Activated CD4-positive, CD25-positive, alpha-beta regulatory T cell treated with anti-CD3 and anti-CD28 coated beads, Interleukin-2, amount 50 U/mL, for 16 hours (primary cell): Measurements from ENCODE around the gene CCNG1.
A peak's percentile ranks its signal among the peaks of the same experiment; 100 is the strongest.
"Not testable (repeated sequence)": the region's sequence is repeated elsewhere in the genome, so short reads cannot be mapped to it uniquely, and the experiment has no call there.

Source experiments
- DNase-seq: peaks from one replicate; pipeline ENCODE4 v3.0.0-alpha.2; 2020; ENCODE audit warnings: low read depth, low spot score

Gene CCNG1

DNA sequence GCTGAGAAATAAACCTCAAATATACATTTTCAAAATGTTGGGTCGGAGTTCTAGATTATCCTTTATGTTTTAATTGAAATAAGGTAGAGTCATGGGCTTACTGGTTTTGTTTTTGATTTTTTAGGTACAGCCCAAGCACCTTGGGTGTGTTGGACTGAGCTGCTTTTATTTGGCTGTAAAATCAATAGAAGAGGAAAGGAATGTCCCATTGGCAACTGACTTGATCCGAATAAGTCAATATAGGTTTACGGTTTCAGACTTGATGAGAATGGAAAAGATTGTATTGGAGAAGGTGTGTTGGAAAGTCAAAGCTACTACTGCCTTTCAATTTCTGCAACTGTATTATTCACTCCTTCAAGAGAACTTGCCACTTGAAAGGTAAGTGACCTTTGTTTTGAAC lies 3.6 kb downstream of the CCNG1 start:
- DNase-seq, result no peak

DNA sequence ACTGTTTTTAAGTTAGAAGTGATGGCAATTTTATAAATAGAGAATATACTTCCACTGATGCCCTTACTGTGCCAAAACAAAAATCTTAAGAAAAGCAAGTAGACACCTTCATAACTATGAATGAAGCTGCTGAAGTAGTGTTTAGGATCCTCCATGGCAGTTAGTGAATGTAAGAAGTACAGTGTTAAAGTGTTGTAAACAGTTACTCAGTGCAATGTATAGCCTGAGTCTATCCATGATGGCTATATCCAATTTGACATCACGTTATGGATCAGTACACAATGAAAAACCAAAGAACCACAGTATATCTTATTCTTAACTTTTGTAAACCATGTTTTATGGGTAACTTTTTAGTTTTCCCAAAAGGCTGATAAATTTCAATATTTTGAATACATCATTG lies 7.1 kb downstream of the CCNG1 start:
- no peak for DNase-seq

GRCh38 chr5:163445345-163445744 lies 8.0 kb downstream of the CCNG1 start:
- DNase-seq, result no peak

DNA sequence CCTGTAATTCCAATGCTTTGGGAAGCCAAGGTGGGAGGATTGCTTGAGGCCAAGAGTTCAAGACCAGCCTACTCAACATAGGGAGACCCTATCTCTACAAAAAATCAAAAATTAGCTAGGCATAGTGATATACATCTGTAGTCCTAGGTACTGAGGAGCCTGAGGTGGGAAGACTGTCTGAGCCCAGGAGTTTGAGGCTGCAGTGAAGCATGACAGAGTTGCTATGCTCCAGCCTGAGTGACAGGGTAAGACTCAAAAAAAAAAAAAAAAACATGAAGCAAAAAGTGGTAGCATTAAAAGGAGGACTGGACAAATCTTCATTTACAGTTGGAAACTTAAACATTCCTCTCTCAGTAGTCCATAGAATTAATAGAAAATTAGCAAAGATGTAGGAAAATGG lies 9.8 kb downstream of the CCNG1 start:
- DNase-seq, result no peak

DNA sequence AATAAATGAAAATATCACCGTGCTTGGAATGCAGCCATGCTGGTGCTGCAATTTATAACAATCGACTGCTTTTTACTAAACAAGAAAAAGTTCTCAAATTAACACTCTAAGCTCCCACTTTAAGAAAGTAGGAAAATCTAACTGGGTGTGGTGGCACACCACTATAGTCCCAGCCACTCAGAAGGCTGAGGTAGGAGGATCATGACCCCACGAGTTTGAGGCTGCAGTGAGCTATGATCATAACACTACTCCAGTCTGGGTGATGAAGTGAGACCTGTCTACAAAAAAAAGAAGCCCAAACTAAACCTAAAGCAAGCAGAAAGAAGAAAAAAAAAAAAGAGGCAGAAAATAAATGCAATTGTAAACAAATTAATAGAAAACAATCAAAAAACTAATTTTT lies 10.5 kb downstream of the CCNG1 start:
- DNase-seq, result no peak

DNA sequence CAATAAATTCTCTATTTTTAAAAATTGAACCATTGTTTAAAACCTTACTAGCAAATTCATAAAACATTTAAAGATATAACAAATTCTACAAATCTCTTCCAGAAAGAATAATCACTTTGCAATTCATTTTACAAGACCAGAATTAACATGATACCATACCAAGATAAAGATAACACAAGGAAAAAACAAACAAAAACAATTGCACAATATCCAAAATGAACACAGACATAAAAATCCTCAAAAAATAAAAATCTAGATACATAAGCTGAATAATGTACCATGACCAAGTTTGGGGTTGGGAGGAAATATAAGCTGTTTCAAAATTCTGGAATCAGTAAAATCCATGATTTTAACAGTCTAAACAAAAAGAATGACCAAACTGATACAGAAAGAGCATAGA lies 11.1 kb downstream of the CCNG1 start:
- no peak for DNase-seq

- no peak for DNase-seq
Observed at GRCh38 chr5:163451489-163451888, 14.1 kb downstream of the CCNG1 start.

- DNase-seq, result no peak
Observed at GRCh38 chr5:163453705-163454104, 16.3 kb downstream of the CCNG1 start.

DNA sequence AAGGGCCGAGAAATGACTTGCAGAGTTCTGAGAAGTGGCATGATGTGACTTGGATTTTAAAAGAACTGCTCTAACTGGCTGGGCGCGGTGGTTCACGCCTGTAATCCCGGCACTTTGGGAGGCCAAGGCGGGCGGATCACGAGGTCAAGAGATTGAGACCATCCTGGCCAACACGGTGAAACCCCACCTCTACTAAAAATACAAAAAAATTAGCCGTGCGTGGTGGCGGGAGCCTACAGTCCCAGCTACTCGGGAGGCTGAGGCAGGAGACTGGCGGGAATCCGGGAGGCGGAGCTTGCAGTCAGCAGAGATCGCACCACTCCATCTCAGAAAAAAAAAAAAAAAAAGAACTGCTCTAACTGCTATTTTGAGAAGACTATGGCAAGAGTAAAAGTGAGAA lies 18.0 kb downstream of the CCNG1 start:
- not testable (repeated sequence) for DNase-seq

GRCh38 chr5:163456029-163456589 lies 18.7 kb downstream of the CCNG1 start:
- no peak for DNase-seq

- DNase-seq, result no peak
Observed at GRCh38 chr5:163456840-163457239, 19.4 kb downstream of the CCNG1 start.

GRCh38 chr5:163458778-163459385 lies 21.5 kb downstream of the CCNG1 start:
- no peak for DNase-seq

GRCh38 chr5:163459462-163459818 lies 22.0 kb downstream of the CCNG1 start:
- DNase-seq, result no peak

- peak; percentile 91 for DNase-seq
Observed at GRCh38 chr5:163459819-163460561, 22.6 kb downstream of the CCNG1 start, which contains the start of gene NUDCD2. Gene NUDCD2 (minus strand): TSS chr5:163460102. CDS start chr5:163460050, 52 bp downstream.

GRCh38 chr5:163460562-163461171 lies 23.3 kb downstream of the CCNG1 start, which contains the start of gene HMMR:
Gene HMMR (plus strand): TSS chr5:163460632. CDS start chr5:163460693, 61 bp downstream.
- DNase-seq, result no peak

DNA sequence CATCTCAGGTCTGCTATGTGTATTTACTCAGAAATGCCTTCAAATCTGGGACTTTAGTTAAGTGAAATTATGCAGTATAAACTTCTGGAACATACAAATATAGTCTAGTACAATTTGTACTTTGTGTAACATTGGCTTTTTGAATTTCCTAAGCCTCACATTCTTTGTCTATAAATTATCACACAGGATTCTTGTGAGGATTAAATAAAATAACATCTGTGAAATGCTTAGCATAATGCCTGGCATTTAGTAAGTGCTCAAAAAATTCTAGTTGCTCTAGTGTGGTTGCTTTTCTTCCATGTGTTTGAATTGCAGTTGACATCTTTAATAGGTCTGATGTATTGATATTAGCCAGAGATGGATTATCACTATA lies 25.7 kb downstream of the CCNG1 start:
- DNase-seq, result no peak

DNA sequence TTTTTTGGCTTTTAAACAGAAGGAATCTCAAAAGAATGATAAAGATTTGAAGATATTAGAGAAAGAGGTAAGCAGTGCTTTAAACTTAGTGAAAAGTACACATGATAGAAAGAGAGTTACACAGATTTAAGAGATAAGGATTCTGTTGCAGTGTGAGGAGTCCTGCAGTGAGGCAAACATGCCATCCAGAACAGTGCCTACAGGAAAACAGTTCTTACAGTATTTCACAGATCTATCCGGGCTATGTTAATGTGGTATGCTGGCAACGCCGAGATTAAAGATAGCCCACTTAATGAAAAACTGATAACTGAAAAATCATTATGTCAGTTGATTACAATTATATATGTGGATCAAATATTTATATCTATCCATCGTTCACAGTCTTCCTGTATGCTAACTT lies 30.3 kb downstream of the CCNG1 start:
- no peak for DNase-seq

DNA sequence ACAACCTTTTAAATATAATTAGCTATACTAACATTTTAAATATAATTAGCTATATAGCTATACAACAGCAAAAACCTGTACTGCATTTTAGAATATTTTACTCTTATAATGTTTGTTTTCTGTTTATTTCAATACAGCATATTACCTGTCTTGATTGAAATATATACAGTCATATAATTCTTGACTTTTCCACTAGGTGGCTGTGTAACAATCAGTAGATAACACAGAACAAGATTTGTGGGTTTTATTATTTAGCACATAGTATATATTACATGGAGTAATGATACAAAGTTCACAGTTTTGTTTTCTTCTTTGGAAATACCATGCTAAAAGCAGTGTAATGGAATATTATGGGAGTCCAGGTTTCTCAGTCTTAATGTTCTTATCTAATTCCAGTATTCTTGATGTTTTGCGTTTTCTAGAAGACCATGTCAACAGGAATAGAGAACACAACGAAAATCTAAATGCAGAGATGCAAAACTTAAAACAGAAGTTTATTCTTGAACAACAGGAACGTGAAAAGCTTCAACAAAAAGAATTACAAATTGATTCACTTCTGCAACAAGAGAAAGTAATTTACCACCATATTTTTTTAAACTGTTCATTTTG lies 36.3 kb downstream of the CCNG1 start:
- no peak for DNase-seq

DNA sequence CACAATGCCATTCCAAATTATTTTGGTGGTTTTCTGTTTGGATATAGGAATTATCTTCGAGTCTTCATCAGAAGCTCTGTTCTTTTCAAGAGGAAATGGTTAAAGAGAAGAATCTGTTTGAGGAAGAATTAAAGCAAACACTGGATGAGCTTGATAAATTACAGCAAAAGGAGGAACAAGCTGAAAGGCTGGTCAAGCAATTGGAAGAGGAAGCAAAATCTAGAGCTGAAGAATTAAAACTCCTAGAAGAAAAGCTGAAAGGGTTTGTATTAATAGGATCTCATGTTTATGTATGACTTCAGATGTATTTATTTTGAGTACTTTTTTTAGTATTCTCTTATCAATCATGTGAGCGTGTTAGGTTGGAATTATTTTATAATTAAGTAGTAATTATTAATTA lies 38.0 kb downstream of the CCNG1 start:
- no peak for DNase-seq

DNA sequence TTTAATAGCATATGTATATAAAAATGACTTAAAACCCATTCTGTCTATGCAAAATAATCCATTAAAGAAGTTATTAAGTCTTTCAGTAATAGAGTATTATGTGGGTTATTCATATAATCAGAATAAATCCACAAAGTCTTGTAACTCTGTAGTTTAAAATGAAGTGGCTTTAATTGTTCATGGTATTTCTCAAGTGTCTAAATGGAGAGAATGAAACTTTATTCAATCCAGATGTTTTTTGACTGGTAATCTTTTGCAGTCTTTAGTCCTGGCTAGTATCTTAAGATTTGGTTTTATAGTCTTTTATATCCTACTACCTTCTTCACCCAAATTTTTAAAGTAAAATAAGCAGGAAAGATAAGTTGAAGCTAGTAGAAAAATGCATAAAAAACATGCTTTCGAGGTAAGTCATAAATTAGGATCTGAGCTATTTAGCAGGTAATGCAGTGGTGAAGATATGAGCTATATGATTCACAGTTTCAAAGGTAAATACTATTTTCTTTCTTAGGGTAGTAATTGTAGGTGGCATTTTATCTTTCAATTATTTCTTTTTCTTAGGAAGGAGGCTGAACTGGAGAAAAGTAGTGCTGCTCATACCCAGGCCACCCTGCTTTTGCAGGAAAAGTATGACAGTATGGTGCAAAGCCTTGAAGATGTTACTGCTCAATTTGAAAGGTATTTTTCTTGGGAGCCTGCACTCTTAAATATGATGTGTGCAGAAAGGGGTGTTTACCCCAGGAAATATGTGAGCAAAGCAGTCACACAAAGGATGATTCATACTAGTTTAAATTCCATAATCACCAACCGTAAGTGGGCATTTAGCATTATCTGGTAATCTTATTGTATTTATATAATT lies 41.0 kb downstream of the CCNG1 start:
- DNase-seq, result no peak

DNA sequence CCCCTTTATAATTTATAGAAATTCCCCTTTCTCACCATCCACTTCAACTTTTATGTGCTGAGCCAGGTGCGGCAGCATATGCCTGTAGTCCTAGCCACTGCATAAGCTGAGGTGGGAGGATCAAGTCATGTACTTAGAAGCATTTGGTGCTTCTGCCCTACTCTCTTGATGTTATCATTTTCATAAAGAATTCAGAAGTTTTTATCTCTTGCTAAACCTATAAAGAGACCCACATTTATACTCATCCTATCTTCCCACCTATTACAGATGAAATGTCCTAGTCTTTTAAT lies 41.5 kb downstream of the CCNG1 start:
- DNase-seq, result no peak
